Measurements from ENCODE around the gene CECR2.

GRCh38 chr22:17489101-17489500 is 119.8 kb downstream of the CECR2 start:
- TF ChIP-seq BHLHE40 (IDR thresholded peaks at IDR 0.05; ENCODE audit: borderline replicate concordance) (no peak), HDGF (IDR thresholded peaks at IDR 0.05; ENCODE audit: borderline replicate concordance) (no peak), SUZ12 (IDR thresholded peaks at IDR 0.05) (no peak), FOXM1 (IDR thresholded peaks at IDR 0.05; ENCODE audit: borderline replicate concordance) (no peak), ARNT (IDR thresholded peaks at IDR 0.05) (no peak)
